NB4 (cell line): ENCODE measurements around the gene PXT1.
A peak's percentile ranks its signal among the peaks of the same experiment; 100 is the strongest.

ENCODE experiments used
- DNase-seq: peaks from one replicate; pipeline ENCODE4 v3.0.0; 2010; ENCODE audit warnings: low read depth
- H3K4me3 ChIP-seq: one replicate; pipeline ENCODE4 v1.5.1; 2011; ENCODE audit warnings: mild to moderate bottlenecking, low read depth, low read length, moderate library complexity
- CTCF ChIP-seq: IDR thresholded peaks from one replicate; pipeline ENCODE4 v1.5.1; 2012; ENCODE audit warnings: low read depth, low read length
- MAX ChIP-seq: IDR thresholded peaks from 2 replicates; pipeline ENCODE4 v1.6.1; 2011; ENCODE audit warnings: low read depth, low read length
- MYC ChIP-seq: IDR thresholded peaks from 2 replicates; pipeline ENCODE4 v1.6.1; 2011; ENCODE audit warnings: low read depth, low read length
- POLR2A ChIP-seq: IDR thresholded peaks from 2 replicates; pipeline ENCODE4 v1.6.1; 2011; ENCODE audit warnings: mild to moderate bottlenecking; ENCODE audit not compliant: insufficient read length; ENCODE audit errors: extremely low read depth

Gene PXT1

GRCh38 chr6:36428911-36429310 is 13.7 kb downstream of the PXT1 start:
- DNase-seq: no peak
- H3K4me3 ChIP-seq: no peak overlapping the region

DNA sequence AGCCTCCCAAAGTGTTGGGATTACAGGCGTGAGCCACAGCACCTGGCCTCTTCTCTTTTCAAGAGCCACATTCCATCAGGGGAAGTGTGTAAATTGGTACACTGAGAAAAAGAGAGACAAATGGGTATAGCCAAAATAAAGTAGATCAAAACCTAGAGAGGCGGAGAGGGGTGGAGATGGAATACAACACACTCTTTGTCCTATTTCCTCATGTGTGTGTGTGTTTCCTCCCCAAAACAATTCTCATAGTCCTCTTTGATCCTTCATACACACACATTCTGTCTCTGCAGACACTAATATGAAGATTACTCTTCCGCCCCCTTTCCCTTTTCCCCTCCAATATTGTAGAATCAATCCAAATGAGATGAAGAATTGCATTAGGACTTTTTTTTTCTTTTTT is 16.0 kb downstream of the PXT1 start:
- no peak overlapping the region for H3K4me3 ChIP-seq
- DNase-seq: no peak
- TF ChIP-seq MYC (no peak), CTCF (no peak), MAX (no peak), POLR2A (no peak)

More at GRCh38 chr6:36428911-36429310, 13.7 kb downstream of the PXT1 start:
- TF ChIP-seq CTCF: peak; percentile 12
- TF ChIP-seq MAX: no peak
- TF ChIP-seq POLR2A: no peak

- DNase-seq: peak; percentile 99
- H3K4me3 ChIP-seq: peak overlapping the region; percentile 54
- TF ChIP-seq MYC (peak; percentile 30; the same call in 1 of the 2 replicates), POLR2A (peak; percentile 82), MAX (peak; percentile 99), CTCF (peak; percentile 62)
These were observed 19.4 kb downstream of the PXT1 start for GRCh38 chr6:36423101-36423824.

DNA sequence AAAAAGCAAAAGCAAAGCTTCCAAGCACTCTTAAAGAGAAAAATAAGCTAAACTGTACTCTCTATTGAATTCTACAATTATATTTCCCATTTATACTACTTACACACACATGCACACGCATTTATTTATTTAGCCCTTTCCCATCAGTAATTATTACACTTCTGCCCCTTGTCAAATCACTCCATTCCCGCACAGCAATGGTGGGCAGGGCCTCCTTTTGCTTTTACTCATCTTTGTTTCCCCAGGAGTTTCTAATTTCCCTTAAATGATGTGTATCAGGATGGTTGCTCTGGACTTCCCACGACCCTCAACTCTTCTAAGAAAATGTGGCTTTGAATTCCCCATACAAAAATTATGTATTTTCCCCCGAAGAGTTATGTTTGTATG is 19.9 kb downstream of the PXT1 start:
- H3K4me3 ChIP-seq: peak overlapping the region; percentile 54
- peak; percentile 20 for DNase-seq
- TF ChIP-seq MAX: no peak
- no peak for TF ChIP-seq POLR2A
- TF ChIP-seq MYC: no peak
- no peak for TF ChIP-seq CTCF

DNA sequence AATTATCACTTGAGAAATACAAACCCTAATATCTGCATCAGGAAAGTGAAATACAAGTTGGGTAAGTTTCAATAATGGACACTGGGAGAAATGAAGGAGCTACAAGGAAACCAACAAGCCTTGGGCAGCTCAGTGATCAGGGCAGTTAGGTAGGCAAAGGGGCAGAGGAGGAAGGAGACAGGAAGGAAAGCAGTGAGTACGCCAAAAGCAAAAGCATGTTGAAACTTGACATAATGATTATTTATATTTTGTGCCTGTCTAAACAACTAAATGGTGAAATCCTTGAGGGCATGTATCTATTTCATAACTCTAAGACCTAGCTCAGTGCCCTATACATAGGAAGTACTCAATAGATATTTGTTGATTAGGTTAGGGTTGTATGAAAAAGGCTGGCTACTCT is 23.3 kb downstream of the PXT1 start:
- no peak for DNase-seq
- TF ChIP-seq POLR2A (no peak), MAX (no peak), CTCF (no peak), MYC (no peak)
- H3K4me3 ChIP-seq: no peak overlapping the region

DNA sequence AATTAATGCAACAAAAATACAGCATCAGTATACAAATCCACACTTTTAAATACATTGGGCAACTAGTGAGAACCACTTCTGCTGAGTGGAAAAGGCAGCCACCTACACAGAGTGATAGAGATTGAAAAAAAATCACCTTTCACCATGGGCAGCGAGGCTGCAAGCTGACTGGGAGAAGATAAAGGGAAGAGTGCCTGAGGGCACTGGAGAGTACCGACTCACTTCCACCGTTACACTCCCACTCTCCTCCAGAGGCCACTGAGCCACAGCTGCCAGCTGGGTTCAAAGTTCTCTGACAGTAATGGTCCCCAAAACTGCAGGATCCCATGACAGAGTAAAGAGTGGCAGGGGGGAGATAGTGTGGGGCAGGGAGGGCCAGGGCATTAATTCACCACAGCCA is 24.1 kb downstream of the PXT1 start:
- DNase-seq: peak; percentile 50
- H3K4me3 ChIP-seq: no peak overlapping the region
- no peak for TF ChIP-seq POLR2A
- TF ChIP-seq CTCF: no peak
- no peak for TF ChIP-seq MAX
- no peak for TF ChIP-seq MYC
